HS-5 (cell line): ENCODE data around the gene HSPB6.

Source experiments
- DNase-seq: peaks from one replicate; pipeline ENCODE4 v3.0.0-alpha.2; 2012; ENCODE audit warnings: low read depth

Gene HSPB6

DNA sequence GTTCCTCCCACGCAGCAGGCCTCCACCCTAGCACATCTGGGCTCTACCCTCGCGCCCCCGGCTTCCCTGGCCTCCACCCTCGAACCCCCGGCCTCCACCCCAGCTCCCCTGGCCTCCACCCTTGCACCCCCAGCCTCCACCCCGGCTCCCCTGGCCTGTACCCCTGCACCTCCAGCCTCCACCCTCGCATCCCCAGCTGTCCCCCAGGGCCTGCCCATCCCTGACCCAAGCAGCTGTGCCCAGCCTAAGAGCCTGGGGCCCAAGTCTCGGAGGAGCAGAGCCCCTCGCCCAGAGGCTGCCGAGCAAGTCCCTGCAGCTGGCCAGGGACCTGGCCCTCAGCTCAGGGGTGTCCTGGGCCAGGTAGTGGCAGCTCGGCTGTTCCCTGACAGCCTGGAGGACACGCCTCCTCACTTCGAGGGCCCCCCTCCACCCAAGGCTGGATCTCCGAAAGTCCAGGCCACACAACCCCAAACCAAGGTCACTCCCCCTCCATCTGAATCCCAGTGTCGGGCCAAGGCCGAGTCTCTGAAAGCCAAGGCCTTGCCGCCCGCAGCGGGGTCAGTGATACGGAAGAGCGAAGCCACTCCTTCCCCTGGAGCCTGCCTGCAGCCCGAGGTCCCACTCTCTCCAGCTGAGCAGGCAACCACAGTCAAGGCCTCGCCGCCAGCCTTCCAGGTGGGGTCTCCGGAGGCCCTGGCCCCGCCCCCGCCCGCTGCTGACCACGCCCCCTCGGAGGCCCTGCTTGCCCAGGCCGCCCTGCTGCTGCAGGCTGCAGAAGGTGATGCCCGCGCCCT is 10.7 kb upstream of the HSPB6 start:
- DNase-seq = no peak

DNA sequence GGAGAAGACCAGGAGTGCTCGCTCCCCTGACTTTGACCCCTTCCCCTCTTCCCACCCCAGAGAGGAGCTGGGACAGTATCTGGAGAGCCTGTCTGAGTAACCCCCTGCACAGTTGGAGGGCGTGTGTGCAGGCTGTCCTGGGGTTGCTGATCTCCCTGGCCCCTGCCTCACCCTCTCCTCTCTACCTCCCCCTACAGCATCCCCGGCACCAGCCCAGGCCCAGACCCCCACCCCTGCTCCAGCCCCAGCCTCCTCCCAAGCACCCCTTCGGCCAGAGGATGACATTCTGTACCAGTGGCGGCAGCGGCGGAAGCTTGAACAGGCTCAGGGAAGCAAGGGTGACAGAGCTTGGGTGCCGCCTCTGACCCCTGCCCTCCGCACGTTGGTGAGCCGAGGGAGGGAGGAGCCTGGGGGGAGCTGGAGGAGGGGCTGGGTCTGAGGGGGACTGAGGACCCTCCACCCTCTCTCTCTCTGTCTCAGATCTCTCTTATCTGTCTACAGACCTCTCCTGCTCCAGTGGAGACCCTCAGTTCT is 9.8 kb upstream of the HSPB6 start:
- no peak for DNase-seq

DNA sequence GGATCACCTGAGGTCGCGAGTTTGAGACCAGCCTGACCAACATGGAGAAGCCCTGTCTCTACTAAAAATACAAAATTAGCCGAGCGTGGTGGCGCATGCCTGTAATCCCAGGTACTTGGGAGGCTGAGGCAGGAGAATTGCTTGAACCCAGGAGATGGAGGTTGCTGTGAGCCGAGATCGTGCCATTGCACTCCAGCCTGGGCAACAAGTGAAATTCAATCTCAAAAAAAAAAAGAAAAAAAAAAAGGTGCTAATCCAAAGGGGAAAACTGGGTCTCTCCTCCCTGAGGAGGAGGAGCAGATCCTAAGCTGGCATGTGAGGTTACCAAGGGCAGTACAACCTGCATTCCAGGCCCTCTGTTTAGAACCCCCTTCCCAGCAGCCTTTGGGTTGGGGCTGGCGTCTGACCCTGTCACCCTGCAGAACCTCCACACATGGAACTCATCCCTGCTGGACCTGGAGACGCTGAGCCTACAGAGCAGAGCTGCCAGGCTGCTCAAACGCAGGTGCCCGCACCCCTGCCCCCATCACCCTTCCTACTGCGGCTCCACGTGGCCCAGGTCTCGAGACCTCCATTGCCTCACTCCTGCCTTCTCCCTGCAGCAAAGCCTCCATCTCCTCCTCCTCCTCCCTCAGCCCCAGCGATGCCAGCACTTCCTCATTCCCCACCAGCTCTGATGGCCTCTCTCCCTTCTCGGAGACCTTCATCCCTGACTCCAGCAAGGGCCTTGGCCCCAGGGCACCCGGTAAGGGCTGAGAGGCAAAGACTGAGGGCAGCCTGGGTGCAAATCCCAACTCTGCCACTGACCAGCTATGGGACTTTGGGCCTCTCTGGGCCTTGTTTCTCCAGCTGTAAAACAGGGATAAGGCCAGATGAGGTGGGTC is 7.8 kb upstream of the HSPB6 start:
- no peak for DNase-seq

DNA sequence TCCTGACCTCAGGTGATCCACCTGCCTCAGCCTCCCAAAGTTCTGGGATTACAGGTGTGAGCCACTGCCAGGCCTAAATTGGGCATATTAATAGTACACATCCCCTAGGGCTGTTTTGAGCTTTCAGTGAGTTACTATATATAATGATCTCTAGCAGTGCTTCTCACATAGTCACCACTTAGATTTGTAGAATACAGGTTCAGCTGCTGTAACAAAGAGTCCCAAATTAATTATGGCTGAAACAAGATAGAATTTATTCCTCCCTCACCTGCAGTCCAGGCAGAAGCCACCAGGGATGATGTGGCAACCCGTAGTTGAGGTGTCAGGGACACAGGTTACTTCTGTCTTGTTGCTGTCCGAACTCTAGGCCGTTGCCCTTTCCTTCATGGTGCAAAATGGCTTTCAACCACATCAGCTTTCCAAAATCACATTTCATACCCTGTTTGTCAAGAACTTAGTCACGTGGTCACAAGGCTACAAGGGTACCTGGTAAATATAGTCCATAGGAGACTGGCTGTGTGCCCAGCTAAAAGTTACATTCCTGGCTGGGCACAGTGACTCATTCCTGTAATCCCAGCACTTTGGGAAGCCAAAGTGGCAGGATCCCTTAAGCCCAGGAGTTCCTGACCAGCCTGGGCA is 4.0 kb upstream of the HSPB6 start:
- DNase-seq = no peak

DNA sequence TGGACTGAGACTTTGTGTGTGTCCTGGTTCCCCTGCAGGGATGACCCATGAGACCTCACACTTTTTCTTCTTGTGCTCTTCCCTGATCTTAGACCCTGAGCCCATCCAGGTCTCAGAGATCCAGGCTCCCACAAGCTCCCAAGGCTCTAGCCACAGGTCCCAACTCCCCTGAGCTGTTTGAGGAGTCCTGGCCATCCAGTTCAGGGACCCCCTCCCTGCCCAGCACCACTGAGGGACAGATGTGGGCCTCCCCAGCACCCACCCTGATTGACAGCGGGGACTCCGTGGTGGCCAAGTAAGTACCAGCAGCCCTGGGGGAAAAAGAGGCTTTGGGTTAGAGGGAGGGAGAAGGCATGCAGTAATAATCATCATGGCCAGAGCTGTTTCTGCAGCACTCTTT is 2.9 kb upstream of the HSPB6 start:
- DNase-seq = no peak

DNA sequence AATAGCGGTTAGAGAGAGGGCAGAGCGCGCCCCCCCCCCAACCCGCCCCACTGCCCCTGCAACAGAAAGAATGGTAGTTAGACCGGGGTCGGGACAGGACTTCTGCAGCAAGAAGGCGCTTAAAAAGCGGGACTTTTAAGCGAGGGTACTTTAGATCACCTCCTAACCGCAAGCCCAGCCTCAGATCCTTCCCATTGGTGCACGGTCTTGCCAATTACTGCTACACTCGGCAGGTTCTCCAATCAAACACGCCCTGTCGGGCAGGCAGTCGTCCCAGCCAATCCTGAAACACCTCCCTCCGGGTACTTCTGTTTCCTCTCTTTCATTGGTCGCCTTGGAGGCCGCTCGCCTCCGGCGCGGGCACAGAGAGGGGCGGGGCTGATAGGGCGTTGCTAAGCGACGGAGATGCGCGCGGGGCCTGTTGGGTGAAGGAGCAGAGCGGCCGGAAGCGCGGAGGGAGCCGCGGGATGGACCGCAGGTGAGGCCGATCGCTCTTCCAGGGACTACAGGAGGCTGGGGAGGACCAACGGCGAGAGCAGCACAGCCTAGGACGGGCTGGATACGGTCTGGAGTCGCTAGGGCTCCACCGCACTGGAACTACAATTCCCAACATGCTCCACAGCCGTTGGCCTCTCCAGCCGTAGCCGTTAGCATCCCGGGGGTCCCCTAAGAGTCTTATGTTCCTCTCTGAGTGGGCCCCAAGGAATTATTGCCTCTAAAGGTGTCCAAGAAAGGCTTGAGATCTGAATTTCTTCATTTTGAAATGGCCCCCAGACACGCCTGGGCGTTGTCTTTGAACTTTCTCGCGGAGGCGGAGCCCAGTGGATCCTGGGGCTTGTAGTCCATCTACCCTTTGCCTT is 1.1 kb upstream of the HSPB6 start, which contains the start of gene PROSER3:
Gene PROSER3 (plus strand): TSS at position 428 of the 860 bp plus-strand sequence. CDS start 40 bp downstream, at position 468.
- peak; percentile 98 for DNase-seq

DNA sequence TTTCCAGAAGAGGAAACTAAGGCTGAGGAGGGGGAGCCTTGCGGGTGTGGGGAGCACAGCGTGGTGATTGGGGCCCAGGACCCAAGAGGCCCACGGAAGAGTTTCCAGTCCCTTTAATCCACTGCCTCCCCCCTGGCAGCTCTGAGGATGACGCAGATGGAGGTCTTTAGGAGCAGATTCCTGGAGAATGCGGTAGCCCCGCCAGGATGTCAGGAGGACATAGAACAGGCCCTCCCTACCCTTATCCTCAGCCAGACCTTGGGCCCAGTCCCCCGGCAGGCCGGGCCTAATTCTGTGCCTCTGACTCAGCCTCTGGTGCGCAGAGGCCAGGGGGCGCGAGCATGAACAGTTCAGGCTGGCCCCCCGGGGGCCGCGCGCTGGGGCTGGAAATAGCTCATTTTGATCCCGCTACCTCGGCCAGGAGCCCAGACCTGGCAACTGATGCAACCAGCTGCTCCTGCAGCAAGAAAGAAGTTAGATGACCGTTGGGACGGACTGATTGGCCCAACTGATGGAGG is 461 bp upstream of the HSPB6 start:
- DNase-seq = peak; percentile 59

DNA sequence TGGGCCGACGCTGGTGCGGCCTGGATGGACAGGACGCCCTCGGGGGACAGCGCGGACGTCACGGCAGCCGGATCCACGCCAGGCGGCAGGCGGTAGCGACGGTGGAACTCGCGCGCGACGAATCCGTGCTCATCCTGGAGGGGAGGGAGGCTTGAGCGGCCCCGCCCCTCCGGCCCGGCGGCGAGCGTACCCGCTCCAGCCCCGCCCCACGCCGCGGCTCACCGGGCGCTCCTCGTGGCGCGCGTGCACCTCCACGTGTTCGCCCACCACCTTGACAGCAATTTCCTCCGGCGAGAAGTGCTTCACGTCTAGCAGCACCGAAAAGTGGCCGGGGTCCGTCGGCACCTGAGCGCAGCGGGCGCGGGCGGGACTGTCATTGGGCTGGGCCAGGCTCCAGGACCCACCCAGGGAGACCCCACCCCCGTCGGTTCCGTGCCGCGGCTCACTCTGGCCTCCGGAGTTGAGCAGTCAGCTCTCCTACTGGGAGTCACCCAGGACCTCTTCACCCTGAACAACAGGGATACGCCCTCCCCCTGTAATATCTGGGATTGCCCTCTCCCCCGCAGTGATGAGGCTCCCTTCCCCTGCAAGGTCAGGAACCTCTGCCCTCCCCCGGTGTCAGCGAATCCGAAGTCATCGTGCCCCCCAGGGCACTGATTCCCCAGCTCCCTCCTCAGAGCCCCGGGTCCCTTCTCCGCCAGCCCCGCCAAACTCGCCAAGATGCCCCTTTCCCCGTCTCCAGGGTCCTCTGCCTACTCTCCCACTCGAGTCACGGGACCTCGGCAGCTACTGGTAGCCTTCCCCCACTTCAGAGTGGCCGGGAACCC is 1.1 kb downstream of the HSPB6 start:
- DNase-seq = no peak

DNA sequence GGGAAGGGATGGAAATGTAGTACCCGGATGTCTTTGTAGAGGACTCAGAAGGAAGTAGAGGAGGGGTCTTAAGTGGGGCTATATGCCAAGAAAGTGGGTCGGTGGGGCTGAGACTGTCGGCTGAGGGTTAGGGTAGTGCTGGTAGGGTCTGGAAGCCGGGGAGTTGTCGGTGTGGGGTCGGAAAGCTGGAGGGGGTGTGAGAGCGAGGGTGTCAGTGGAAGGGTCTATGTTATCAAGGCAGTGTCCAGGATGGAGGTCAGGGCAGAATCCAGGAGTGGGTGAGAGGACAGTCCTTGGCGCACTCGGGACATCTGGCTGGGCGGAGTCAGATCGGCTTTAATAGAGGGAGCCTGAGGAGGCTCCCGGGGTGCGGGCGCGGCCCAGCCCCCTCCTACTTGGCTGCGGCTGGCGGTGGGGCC is 1.7 kb downstream of the HSPB6 start:
- no peak for DNase-seq

DNA sequence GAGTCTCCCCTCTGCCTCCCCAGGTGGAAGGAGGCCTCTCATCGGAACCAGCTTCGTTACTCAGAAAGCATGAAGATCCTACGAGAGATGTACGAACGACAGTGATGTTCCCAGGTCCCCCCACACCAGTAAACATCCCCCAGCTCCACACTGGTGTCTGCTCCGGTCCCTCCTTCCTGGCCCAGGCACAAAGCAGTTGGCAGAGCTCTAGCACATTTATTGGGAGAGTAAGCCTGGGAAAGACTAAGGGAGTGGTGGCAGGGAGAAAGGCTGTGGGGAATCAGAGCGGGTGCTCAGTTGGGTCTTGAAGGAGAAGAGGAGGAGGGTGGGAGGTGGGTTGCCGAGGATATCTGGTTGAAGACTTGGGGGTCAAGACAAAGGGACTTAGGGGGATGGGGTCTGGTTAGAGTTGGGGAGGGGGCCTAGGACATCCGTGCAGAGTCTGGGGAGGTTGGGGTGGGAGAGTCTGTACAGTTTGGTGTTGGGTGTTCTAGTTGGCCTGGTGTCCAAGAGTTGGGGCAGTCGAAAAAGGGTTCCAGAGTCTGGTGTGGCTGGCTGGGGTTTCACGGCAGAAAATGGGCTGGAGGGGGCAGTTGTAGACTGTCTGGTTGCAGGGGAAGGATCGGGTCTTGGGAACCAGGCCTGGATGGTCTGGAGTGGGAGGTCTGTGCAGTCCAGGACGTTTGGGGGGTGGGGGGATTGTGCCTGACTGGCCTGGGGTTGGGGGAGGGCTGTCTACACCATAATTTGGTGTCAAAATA is 2.3 kb downstream of the HSPB6 start:
- no peak for DNase-seq

DNA sequence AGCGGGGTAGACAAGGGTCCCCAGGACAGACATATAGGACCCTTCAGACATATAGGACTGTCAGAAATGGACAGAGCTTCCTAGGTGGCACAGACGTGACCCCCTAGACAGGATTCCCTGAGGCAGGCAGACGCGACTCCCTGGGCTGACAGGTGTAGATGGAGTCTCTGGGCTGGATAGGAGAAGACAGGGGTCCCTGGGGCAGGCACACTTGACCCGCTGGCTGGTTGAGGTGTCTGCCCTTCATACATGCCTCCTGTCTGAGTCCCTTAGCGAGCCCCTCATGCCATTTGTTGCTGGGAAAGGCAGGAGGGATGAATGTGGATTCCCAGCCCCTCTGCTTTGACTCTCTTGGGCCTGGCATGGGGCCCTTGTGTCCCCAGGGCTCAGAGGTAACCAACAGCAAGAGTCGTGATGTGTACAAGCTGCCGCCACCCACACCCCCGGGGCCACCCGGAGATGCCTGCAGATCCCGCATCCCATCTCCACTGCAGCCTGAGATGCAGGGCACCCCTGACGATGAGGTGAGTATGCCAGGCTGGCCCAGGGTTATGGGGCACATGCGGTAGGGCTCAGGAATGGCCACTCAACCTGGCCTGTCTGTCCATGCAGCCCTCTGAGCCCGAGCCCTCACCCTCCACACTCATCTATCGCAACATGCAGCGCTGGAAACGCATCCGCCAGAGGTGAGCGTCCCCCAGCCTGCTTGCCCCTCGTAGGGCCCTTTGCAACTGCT is 3.0 kb downstream of the HSPB6 start:
- no peak for DNase-seq

DNA sequence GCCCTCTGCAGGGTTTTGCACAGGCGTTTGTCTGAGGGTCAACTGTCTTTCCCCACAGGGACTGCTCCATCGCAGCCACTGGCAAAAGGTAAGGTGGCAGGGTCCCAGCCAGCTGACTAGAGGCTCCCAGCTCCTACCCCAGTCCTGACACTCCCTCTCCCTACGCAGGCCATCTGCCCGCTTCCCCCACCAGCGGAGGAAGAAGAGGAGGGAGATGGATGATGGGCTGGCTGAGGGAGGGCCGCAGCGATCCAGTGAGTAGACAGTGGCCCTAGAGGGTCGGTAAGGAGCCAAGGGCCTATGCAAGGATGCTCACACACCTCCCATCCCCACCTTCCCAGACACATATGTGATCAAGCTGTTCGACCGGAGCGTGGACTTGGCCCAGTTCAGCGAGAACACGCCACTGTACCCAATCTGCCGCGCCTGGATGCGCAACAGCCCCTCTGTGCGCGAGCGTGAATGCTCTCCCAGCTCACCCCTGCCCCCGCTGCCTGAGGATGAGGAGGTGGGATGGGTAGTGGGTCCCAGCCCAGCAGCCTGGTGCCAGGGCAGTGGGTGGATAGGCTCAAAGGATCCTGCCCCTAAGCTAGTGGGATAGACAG is 4.0 kb downstream of the HSPB6 start:
- no peak for DNase-seq

DNA sequence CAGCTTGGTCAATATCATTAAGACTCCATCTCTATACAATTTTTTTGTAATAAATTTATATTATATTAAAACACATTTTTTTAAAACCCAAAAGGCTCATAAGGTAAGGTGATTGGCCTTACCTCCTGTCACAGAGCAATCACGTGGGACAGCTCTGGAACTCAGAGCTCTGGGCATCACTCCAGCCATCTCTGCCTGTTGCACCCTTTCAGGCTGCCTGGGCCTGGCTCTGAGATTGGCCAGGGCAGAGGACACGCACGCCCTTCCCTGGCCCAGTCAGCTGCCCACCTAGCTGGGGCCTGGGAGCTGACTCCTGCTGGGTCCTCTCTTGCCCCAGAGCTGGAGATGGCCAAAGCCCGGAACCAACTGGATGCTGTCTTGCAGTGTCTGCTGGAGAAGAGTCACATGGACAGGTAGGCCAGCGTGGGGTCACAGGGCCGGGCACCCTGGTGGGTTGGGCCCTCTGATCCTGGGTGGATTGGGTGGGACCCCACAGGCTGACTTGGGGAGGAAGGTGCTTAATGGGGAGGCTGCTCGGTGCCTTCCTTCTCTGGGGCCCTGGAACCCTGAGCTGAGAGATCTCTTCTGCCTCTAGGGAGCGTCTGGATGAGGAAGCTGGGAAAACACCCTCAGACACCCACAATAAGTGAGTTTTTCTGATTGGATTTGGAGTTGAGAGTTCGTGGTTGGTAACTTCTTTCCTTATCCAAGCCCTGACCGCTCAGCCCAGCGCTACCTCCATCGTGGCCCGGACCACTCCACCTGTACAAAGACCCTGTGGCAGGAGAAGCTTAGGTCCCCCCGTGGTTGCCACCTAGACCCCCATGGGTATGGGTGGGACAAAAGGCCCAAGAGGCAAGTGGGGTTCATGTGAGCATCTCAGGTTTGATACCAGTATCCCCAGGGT is 4.7 kb downstream of the HSPB6 start:
- no peak for DNase-seq

DNA sequence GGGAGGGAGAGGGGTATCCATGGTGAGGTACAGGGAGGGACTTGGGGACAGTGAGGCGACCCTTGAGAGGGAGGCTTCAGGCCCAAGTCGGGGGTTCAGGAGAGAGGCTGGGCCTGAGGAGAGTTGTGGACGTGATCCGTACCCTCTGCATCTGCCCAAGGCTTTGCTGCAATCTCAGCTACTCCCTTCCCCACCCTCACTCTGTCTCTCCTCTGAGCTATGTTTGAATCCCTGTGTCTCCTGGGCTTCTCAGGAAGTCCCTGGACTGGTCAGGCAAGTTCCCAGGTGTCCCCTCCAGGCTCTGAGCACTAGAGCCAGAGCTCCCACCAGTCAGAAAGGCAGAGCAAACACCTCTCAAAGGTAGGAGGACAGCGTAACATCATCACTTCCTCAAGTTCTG is 6.7 kb downstream of the HSPB6 start:
- no peak for DNase-seq

DNA sequence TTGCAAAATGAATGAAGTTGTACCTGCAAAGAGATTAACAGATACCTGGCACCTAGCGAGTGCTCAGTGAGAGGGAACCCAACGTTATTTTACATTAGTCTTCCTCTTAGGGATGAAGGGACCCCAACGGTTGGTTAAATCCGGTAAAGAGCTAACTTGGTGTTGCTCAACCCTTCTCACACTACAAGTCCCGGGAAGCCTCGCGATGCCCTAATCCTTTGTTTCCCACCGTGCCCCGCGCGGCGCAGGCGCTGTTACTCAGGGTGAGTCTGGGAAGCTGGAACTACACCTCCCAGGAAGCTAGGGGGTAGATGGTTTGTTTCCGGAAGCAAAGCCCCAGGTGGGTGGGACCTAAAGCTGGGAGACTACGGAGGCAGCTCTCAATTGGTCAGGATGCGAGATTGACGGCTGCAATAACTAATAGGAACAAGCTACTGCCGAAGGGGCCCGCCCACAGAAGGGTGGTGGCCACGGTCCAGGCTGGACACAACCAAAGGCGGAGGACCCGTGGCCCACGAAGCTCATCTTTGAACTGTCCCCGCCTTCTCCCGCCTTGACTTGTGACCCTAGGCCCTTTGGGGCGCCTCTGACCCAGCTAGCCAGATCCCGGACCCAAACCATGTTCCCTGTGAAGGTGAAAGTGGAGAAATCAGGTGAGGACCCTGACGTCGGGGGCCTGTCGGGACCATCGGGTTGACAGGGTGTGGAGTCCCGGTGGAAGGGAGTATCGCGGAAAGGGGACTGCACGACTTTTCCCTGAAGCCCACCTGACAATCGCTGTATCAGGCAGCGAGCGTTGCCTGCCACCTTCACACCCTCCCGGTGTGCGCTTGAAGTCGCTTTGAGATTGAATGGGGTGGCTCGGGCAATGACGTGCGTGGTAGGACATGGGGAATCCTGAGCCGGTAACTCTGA is 8.5 kb downstream of the HSPB6 start, which contains the start of gene LIN37:
Gene LIN37 (plus strand): TSS at position 471 of the 915 bp plus-strand sequence. CDS start 149 bp downstream, at position 620.
- peak; percentile 99 for DNase-seq

DNA sequence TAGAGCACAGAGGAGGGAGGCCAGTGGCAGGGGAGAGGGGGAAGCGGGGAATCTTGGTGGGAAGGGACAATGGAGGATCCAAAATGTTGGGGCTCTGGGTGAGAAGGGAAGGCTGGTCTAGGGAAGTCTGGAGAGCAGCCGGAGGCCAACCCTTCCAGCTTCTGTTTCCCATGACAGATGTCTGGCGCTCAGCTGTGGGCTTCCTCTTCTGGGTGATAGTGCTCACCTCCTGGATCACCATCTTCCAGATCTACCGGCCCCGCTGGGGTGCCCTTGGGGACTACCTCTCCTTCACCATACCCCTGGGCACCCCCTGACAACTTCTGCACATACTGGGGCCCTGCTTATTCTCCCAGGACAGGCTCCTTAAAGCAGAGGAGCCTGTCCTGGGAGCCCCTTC is 10.3 kb downstream of the HSPB6 start:
- DNase-seq = no peak
